K562 (cell line): ENCODE measurements around the gene DLGAP1. TPM values are rescaled to one million over a fixed set of nuclear protein-coding genes. Genes with fewer than 3 reads are reported as not detected.
A peak's percentile ranks its signal among the peaks of the same experiment; 100 is the strongest.

Experiments used
- ASH1L ChIP-seq: fragments of 450-650 bp; IDR thresholded peaks from 2 replicates; pipeline ENCODE4 v1.6.1; 2018; ENCODE audit warnings: borderline replicate concordance, mild to moderate bottlenecking, low read depth; ENCODE audit not compliant: partially characterized antibody
- CHD1 ChIP-seq: fragments of 200-600 bp; sonication (generic); IDR thresholded peaks from one replicate; pipeline ENCODE4 v1.6.1; 2012; ENCODE audit warnings: mild to moderate bottlenecking, moderate library complexity, low read length, inconsistent platforms
- DDX20 ChIP-seq: fragments of 450-650 bp; IDR thresholded peaks from 2 replicates; pipeline ENCODE4 v1.6.1; 2016; ENCODE audit warnings: missing genetic modification characterization, low read depth, mild to moderate bottlenecking, missing compliant biosample characterization, moderate library complexity
- ELK3 ChIP-seq: fragments of 450-650 bp; formaldehyde crosslinking; IDR thresholded peaks from 2 replicates; pipeline ENCODE4 v1.4.0; 2020; ENCODE audit warnings: mild to moderate bottlenecking
- FOXA3 ChIP-seq, 2 experiments: fragments of 450-650 bp in 1 of 2; sonication (generic) in 1 of 2; formaldehyde crosslinking; IDR thresholded peaks in 1 of 2; conservative IDR thresholded peaks in 1 of 2; 2 replicates each; pipeline versions ENCODE4 v1.4.0 to v1.8.0; 2020 to 2022; ENCODE audit warnings: mild to moderate bottlenecking in 2 of 2, missing genetic modification reagents in 1 of 2
- FOXJ2 ChIP-seq: fragments of 200-800 bp; sonication (Bioruptor generic); IDR thresholded peaks from 2 replicates; pipeline ENCODE4 v1.6.1; 2016; ENCODE audit warnings: missing genetic modification characterization, missing compliant biosample characterization
- HNRNPUL1 ChIP-seq: fragments of 200-400 bp; formaldehyde crosslinking; IDR thresholded peaks from 2 replicates; pipeline ENCODE4 v1.6.1; 2017; ENCODE audit warnings: low read length
- JUND ChIP-seq, 2 experiments: IDR thresholded peaks; 2 replicates in 1 of 2; 3 replicates in 1 of 2; pipeline ENCODE4 v1.6.1; 2011; ENCODE audit warnings: borderline replicate concordance in 2 of 2, low read depth in 2 of 2, low read length in 2 of 2, improper control_type of control experiment in 1 of 2, missing biosample characterization in 1 of 2, missing genetic modification characterization in 1 of 2, missing genetic modification reagents in 1 of 2
- MYNN ChIP-seq, 2 experiments: sonication (generic); formaldehyde crosslinking in 1 of 2; IDR thresholded peaks; 2 replicates each; pipeline versions ENCODE4 v1.5.0 to v1.6.1; 2016 to 2020; ENCODE audit warnings: antibody characterized with exemption in 1 of 2, missing genetic modification reagents in 1 of 2
- NCOA2 ChIP-seq, 2 experiments: fragments of 450-650 bp; IDR thresholded peaks; 2 replicates each; pipeline ENCODE4 v1.6.1; 2018; ENCODE audit warnings: mild to moderate bottlenecking in 2 of 2, moderate library complexity in 1 of 2; ENCODE audit not compliant: partially characterized antibody in 2 of 2
- OTX1 ChIP-seq: fragments of 450-650 bp; formaldehyde crosslinking; IDR thresholded peaks from 2 replicates; pipeline ENCODE4 v1.4.0; 2022; ENCODE audit warnings: mild to moderate bottlenecking
- PRPF4 ChIP-seq: fragments of 200-400 bp; formaldehyde crosslinking; IDR thresholded peaks from one replicate; pipeline ENCODE4 v1.6.1; 2017; ENCODE audit warnings: low read length, low read depth, mild to moderate bottlenecking; ENCODE audit not compliant: insufficient read depth, poor library complexity, severe bottlenecking
- RBM22 ChIP-seq: fragments of 200-400 bp; formaldehyde crosslinking; IDR thresholded peaks from 2 replicates; pipeline ENCODE4 v1.6.1; 2018; ENCODE audit warnings: low read length, low read depth; ENCODE audit not compliant: poor library complexity, severe bottlenecking
- RFX1 ChIP-seq: fragments of 450-650 bp; IDR thresholded peaks from 2 replicates; pipeline ENCODE4 v1.6.1; 2016; ENCODE audit warnings: mild to moderate bottlenecking, moderate library complexity
- SPI1 ChIP-seq: IDR thresholded peaks from 2 replicates; pipeline ENCODE4 v1.6.1; 2011; ENCODE audit warnings: low read depth, low read length, control low read depth, borderline replicate concordance
- SRSF1 ChIP-seq: fragments of 200-400 bp; formaldehyde crosslinking; IDR thresholded peaks from 2 replicates; pipeline ENCODE4 v1.6.1; 2017; ENCODE audit warnings: mild to moderate bottlenecking, low read depth, low read length, moderate library complexity
- TEAD1 ChIP-seq, 2 experiments: fragments of 450-650 bp in 1 of 2; sonication (generic) in 1 of 2; formaldehyde crosslinking; IDR thresholded peaks; 2 replicates each; pipeline versions ENCODE4 v1.4.0 to v1.8.0; 2020 to 2022; ENCODE audit warnings: mild to moderate bottlenecking in 2 of 2, missing genetic modification reagents in 1 of 2
- TSC22D4 ChIP-seq: fragments of 450-650 bp; IDR thresholded peaks from 2 replicates; pipeline ENCODE4 v1.6.1; 2016; ENCODE audit warnings: missing genetic modification characterization, missing biosample characterization, control low read depth
- ZC3H11A ChIP-seq: IDR thresholded peaks from 2 replicates; pipeline ENCODE4 v1.6.1; 2012; ENCODE audit warnings: low read depth, low read length, improper control_type of control experiment
- ZNF212 ChIP-seq: fragments of 450-650 bp; formaldehyde crosslinking; IDR thresholded peaks from 2 replicates; pipeline ENCODE4 v1.4.0; 2020; ENCODE audit warnings: mild to moderate bottlenecking
- ZNF347 ChIP-seq: fragments of 450-650 bp; formaldehyde crosslinking; IDR thresholded peaks from 2 replicates; pipeline ENCODE4 v1.4.0; 2020; ENCODE audit warnings: low read depth, mild to moderate bottlenecking, moderate library complexity
- polyA plus RNA-seq, 8 experiments: library from polyadenylated mRNA; depleted of rRNA in 4 of 8; stranded (reverse) in 5 of 8; unstranded in 3 of 8; fragments of >200 nt; fragmentation: Nextera tagmentation in 2 of 8; fragmentation: Illumina TruSeq in 1 of 8; extraction: Ambion mirVana in 2 of 8; extraction: Trizol in 1 of 8; gene quantifications; 2 replicates each; pipeline versions ENCODE4 v1.2.1 to v1.2.3, GENCODE V29; 2011 to 2014; ENCODE audit warnings: inconsistent platforms in 1 of 8, missing spikeins in 1 of 8
- total RNA-seq, 7 experiments: library from RNA; depleted of rRNA in 6 of 7; stranded (reverse); fragments of >200 nt in 6 of 7; fragmentation: Illumina TruSeq in 2 of 7; extraction: Trizol in 2 of 7; gene quantifications; 2 replicates each; pipeline versions ENCODE4 v1.2.1 to v1.2.3, GENCODE V29; 2011 to 2021; ENCODE audit warnings: low replicate concordance in 1 of 7
- TF ChIP-seq, protein P1 (sequence below): sonication (generic); formaldehyde crosslinking; IDR thresholded peaks from 2 replicates; pipeline ENCODE4 v1.4.0; 2020; ENCODE audit warnings: mild to moderate bottlenecking, missing genetic modification reagents

The DLGAP1 gene
- total and polyA plus RNA-seq, 9 of the 15 experiments (the other 6 are each of a cell fraction or from before 2014, with no cell fraction given) = 0.04 to 0.22 (median 0.08) TPM

DNA sequence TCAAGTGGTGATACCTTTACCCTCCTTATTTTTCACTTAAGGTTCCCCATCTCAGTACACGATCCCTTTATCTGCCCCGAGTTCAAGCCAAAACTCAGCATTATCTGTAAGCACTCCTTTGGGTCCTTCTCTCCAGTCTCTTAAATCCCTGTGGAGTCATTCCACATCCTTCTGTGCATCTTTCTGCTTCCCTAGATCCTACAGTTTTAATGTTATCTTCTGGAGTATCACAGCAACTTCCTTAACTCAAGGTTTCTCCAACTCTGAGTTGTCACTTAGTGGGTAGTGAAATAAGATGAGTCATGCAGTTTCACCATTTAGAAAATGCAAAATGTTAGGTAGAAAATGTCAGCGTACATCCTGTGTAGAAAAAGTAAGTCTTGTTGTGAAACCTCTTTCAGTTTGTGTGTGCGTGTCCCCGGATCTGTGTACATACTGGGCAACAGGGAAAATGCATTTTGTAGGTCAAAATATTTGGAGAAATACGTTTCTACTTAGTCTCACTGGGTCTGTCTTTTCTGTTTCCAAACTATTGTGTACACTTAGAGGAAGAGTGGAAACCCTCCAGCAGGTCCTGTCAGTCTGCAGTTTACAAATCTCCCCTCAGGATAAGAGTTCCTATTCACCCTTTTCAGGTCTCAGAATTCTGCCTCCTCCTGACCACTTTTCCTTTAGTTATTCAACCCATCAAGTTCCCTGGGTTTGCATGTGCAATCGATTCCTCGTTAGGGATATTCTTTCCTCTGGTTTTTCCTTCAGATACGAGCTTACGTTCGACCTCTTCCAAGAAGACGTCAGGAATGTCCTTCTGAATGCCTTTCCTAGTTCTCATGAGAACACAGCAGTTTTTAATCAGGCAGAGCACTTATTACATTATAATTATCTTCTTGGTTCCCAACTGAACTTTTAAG lies 850.4 kb downstream of the DLGAP1 start (continued):
- TF ChIP-seq, protein P1, sequence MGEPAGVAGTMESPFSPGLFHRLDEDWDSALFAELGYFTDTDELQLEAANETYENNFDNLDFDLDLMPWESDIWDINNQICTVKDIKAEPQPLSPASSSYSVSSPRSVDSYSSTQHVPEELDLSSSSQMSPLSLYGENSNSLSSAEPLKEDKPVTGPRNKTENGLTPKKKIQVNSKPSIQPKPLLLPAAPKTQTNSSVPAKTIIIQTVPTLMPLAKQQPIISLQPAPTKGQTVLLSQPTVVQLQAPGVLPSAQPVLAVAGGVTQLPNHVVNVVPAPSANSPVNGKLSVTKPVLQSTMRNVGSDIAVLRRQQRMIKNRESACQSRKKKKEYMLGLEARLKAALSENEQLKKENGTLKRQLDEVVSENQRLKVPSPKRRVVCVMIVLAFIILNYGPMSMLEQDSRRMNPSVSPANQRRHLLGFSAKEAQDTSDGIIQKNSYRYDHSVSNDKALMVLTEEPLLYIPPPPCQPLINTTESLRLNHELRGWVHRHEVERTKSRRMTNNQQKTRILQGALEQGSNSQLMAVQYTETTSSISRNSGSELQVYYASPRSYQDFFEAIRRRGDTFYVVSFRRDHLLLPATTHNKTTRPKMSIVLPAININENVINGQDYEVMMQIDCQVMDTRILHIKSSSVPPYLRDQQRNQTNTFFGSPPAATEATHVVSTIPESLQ (CRISPR knock-in tag) = peak; percentile 58; the same call in 1 of the 2 replicates
- TF ChIP-seq ELK3 (0 out of 2 replicates have a peak, but pooled peaks have one; percentile 73), ZNF212 (CRISPR knock-in tag) (0 out of 2 replicates have a peak, but pooled peaks have one; percentile 40), ZNF347 (CRISPR knock-in tag) (peak; percentile 69; the same call in 1 of the 2 replicates), CHD1 (peak; percentile 59), ASH1L (no peak), NCOA2 (IDR thresholded peaks at IDR 0.05; ENCODE audit: partially characterized antibody in 2 of 2) (no peak), DDX20 (tag) (peak; percentile 58; the same call in 1 of the 2 replicates), HNRNPUL1 (no peak), FOXA3 (CRISPR knock-in tag; conservative IDR thresholded peaks at IDR 0.05 in 1 of 2, IDR thresholded peaks at IDR 0.05 in 1 of 2) (peak; percentile 19 to 65; a peak in 2 of 4 replicates), OTX1 (CRISPR knock-in tag) (peak; percentile 2; the same call in 1 of the 2 replicates), PRPF4 (peak; percentile 12), RBM22 (no peak), TEAD1 (CRISPR knock-in tag; IDR thresholded peaks at IDR 0.05) (peak; percentile 39 to 43; a peak in 3 of 4 replicates), RFX1 (no peak), SPI1 (0 out of 2 replicates have a peak, but pooled peaks have one; percentile 3), JUND (IDR thresholded peaks at IDR 0.05; ENCODE audit: borderline replicate concordance, low read depth, low read length) (peak; percentile 71), JUND (tag; IDR thresholded peaks at IDR 0.05; ENCODE audit: borderline replicate concordance, low read depth, low read length) (peak; percentile 86), FOXJ2 (tag) (peak; percentile 79), ZC3H11A (0 out of 2 replicates have a peak, but pooled peaks have one; percentile 29), SRSF1 (no peak), TSC22D4 (tag) (no peak), MYNN (IDR thresholded peaks at IDR 0.05) (no peak), MYNN (CRISPR knock-in tag; IDR thresholded peaks at IDR 0.05) (no peak)
